Right lobe of liver (tissue), 6 donors: ENCODE results near the gene KARS1. TPM values are rescaled to one million over a fixed set of nuclear protein-coding genes. Genes with fewer than 3 reads are reported as not detected.

ENCODE experiments used
- ATAC-seq, 4 donors: fragments of 200-7000 bp; cut with Tn5 transposase; one replicate each; pipeline ENCODE4 v1.9.1; 2020; ENCODE audit warnings: mild to moderate bottlenecking in 4 of 4, moderate library complexity in 4 of 4
- DNase-seq, 3 donors: peaks; one replicate each; pipeline ENCODE4 v3.0.0-alpha.2; 2020
- H3K27ac ChIP-seq, 3 donors: fragments of 200-600 bp; one replicate each; pipeline ENCODE4 v1.8.0; 2022
- H3K27me3 ChIP-seq, 2 donors: fragments of 200-600 bp; one replicate each; pipeline ENCODE4 v1.8.0; 2022
- H3K36me3 ChIP-seq, 4 donors: fragments of 200-600 bp; sonication (generic) in 1 of 4; one replicate each; pipeline versions ENCODE4 v1.5.1 to v1.8.0; 2017 to 2022; ENCODE audit warnings: control low read depth in 1 of 4
- H3K4me1 ChIP-seq, 4 donors: fragments of 200-600 bp; sonication (generic) in 1 of 4; one replicate each; pipeline versions ENCODE4 v1.5.1 to v1.8.0; 2017 to 2022; ENCODE audit warnings: control low read depth in 1 of 4
- H3K4me3 ChIP-seq, 3 donors: fragments of 200-600 bp; one replicate each; pipeline ENCODE4 v1.8.0; 2022
- H3K9me3 ChIP-seq, 4 donors: fragments of 200-600 bp; sonication (generic) in 1 of 4; one replicate each; pipeline versions ENCODE4 v1.5.1 to v1.8.0; 2017 to 2022; ENCODE audit warnings: control low read depth in 1 of 4
- POLR2A ChIP-seq: fragments of 450-650 bp; IDR thresholded peaks from one replicate; pipeline ENCODE4 v1.6.1; 2017; ENCODE audit warnings: antibody characterized with exemption, mild to moderate bottlenecking
- WGBS: methylation state at CpG from one replicate; pipeline ENCODE4 v1.1.6; 2018; ENCODE audit warnings: low coverage, low lambda C conversion rate; ENCODE audit not compliant: insufficient coverage; ENCODE audit errors: missing lambda C conversion rate; 5-methylcytosine and 5-hydroxymethylcytosine counted together
- intact Hi-C, 2 donors: fragments of 100-400 bp; cut with DNase I; formaldehyde crosslinking; loops; one replicate each; pipeline versions ENCODE4 v1.11.2 to v1.14.1; 2022
- total RNA-seq, 6 experiments: library from RNA; depleted of rRNA in 2 of 6; stranded (reverse); fragments of >200 nt in 2 of 6; fragmentation: NEBNext Ultra II Directional in 3 of 6; extraction: Animal tissue kit (Norgen Biotek cat#: 25700) in 3 of 6; gene quantifications; one replicate each; pipeline versions ENCODE4 v1.1.0 to v1.2.4, GENCODE V29; 2016 to 2023
- TF ChIP-seq, protein P1 (sequence below), 4 donors: fragments of 200-600 bp in 3 of 4; fragments of 450-650 bp in 1 of 4; IDR thresholded peaks; one replicate each; pipeline versions ENCODE4 v1.5.1 to v1.8.0; 2016 to 2022; ENCODE audit warnings: antibody characterized with exemption in 4 of 4, mild to moderate bottlenecking in 2 of 4
- donor health status: DM: no; HTN: yes; CAD: no.
- donor health status: DM: no; HTN: no; CAD: no.
- donor health status: DM: no; HTN: no; CAD: no.
- donor health status: DM: no; HTN: yes; CAD: no.
- donor health status: DM: no; HTN: yes; CAD: no.

The KARS1 gene
- total RNA-seq, 6 experiments from 2014 or later, result 40.0 to 85.0 (median 53.8) TPM

DNA sequence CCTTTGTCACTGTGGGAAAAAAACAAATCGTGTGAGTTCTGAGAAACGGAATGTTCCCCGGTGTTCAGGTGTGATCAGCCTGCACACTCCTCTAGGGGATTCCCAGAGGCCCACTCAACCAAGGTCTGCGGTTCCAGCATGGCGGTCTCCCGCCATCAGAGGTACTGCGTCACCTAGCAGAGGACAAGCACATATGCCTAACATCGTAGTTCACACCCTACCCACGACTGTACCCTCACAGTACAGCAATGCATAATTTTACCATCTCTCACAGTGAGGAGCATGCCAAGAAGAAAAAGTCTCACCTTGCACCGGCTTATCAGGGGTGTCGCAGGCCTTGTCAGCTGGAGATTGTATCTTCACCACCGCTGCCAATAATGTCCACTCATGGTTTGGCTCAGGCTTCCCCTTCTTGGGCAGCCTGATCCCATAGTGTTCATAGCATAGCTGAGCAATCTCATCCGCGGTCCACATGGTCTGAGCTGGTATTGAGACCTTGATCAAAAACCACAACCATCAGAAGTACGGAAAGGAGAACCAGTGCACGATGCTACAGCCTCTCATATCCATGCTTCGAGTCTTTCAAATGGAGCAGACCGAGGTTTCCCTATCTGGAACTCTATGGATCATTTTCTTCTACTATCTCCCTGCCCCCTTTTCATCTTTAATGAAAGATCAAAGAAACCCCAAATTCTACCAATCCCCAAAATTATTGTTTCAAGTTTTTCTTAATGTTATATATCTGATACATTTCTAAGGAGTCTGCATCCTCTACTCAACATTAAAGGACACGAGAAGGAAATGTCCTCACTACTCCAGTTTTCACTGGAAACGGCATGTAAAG lies 26.9 kb downstream of the KARS1 start:
- Histone ChIP-seq H3K27ac (no peak overlapping the region), H3K4me3 (no peak overlapping the region), H3K4me1 (peaks cover 0 to 11% (median 4%) of the 10 kb centered on the region in 4 donors), H3K36me3 (peaks cover 0 to 26% (median 15%) of the 10 kb centered on the region in 4 donors), H3K9me3 (no peaks in the 10 kb centered on the region), H3K27me3 (no peaks in the 10 kb centered on the region)
- no peak for TF ChIP-seq POLR2A
- TF ChIP-seq, protein P1, sequence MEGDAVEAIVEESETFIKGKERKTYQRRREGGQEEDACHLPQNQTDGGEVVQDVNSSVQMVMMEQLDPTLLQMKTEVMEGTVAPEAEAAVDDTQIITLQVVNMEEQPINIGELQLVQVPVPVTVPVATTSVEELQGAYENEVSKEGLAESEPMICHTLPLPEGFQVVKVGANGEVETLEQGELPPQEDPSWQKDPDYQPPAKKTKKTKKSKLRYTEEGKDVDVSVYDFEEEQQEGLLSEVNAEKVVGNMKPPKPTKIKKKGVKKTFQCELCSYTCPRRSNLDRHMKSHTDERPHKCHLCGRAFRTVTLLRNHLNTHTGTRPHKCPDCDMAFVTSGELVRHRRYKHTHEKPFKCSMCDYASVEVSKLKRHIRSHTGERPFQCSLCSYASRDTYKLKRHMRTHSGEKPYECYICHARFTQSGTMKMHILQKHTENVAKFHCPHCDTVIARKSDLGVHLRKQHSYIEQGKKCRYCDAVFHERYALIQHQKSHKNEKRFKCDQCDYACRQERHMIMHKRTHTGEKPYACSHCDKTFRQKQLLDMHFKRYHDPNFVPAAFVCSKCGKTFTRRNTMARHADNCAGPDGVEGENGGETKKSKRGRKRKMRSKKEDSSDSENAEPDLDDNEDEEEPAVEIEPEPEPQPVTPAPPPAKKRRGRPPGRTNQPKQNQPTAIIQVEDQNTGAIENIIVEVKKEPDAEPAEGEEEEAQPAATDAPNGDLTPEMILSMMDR (IDR thresholded peaks at IDR 0.05), result no peak
- ATAC-seq (no peak), DNase-seq (no peak)
- intact Hi-C loops, result no loop called here
- 72% methylated on average over 9 of the region's 20 CpGs for WGBS

DNA sequence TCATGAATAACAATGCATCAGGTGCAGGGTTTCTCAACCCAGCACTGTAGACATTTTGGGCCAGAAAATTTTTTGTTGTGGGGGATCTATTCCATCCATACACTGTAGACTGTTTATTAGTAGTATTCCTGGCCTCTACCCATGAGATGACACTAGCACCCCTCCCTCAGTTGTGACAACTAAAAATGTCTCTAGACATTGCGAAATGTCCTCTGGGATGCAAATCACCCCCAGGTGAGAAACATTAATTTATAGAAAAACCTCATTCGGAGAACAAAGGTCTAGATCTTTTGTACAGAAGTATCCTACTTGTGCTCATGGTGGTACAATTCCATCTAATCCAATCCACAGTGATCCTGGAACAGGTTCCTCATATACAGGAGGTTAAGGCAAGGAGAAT lies 28.7 kb downstream of the KARS1 start:
- no peak for DNase-seq
- no peak for ATAC-seq
- Histone ChIP-seq H3K36me3 (peaks cover 0 to 27% (median 15%) of the 10 kb centered on the region in 4 donors), H3K4me1 (peaks cover 0 to 11% (median 4%) of the 10 kb centered on the region in 4 donors), H3K27me3 (no peaks in the 10 kb centered on the region), H3K9me3 (no peaks in the 10 kb centered on the region), H3K27ac (no peak overlapping the region), H3K4me3 (no peak overlapping the region)
- no peak for TF ChIP-seq POLR2A
- TF ChIP-seq, protein P1 (IDR thresholded peaks at IDR 0.05), result no peak
- 94% methylated on average over 2 of the region's 2 CpGs for WGBS
- intact Hi-C loops, result no loop called here

DNA sequence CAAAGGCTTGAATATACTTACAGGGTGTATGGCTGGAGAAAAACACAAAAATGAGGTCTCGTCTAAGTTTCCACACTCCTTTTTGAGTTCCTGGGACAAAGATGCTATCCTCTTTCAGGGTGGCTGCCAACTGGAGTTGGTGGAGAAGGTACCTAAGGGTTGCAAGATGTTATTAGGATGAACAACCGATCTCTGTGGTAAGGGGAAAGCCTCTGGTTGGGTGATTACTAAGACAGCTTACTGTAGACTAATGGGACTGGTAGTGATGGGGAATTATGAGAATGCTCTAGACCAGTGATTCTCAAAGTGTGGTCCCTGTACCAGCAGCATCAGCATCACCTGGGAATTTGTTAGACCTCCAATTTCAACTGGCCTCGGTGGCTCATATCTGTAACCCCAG lies 30.3 kb downstream of the KARS1 start:
- intact Hi-C loops, result no loop called here
- Histone ChIP-seq H3K4me3 (no peak overlapping the region), H3K27me3 (no peaks in the 10 kb centered on the region), H3K4me1 (peaks cover 0 to 7% (median 2%) of the 10 kb centered on the region in 4 donors), H3K27ac (no peak overlapping the region), H3K36me3 (peaks cover 0 to 33% (median 18%) of the 10 kb centered on the region in 4 donors), H3K9me3 (no peaks in the 10 kb centered on the region)
- ATAC-seq, result no peak
- DNase-seq, result no peak
- 90% methylated on average over 2 of the region's 3 CpGs for WGBS
- TF ChIP-seq POLR2A, result no peak
- TF ChIP-seq, protein P1 (IDR thresholded peaks at IDR 0.05), result no peak

DNA sequence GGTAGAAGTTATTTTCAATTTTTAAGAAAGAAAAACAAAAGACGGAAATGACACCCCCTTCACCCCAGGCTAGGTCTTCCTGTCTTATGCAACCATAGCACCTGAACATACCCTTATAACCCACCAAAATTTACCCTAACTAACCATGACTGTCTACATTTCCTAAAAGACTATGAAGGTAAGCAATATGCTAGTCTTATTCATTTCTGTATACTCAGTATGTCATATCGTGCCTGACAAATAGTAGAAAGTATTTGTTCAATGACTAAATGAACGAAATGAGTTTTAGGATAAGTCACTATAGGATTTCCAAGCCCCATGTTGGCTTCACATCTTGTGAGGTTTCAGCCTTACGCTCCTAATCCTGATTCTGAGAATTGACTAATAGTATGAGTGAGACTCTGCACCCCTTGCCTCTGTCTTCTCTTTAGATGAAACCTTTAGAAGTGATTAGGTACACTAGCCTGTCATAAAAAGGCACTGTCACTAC lies 30.9 kb downstream of the KARS1 start:
- H3K36me3 ChIP-seq, result peaks cover 0 to 39% (median 20%) of the 10 kb centered on the region in 4 donors
- H3K9me3 ChIP-seq, result no peaks in the 10 kb centered on the region
- intact Hi-C loops, result no loop called here
- no peak overlapping the region for H3K27ac ChIP-seq
- ATAC-seq (no peak), DNase-seq (no peak)
- no peak for TF ChIP-seq POLR2A
- TF ChIP-seq, protein P1 (IDR thresholded peaks at IDR 0.05), result no peak
- H3K4me3 ChIP-seq, result no peak overlapping the region
- H3K4me1 ChIP-seq, result peaks cover 0 to 1% (median 0%) of the 10 kb centered on the region in 4 donors
- WGBS, result 65% methylated on average over 4 of the region's 4 CpGs
- H3K27me3 ChIP-seq, result no peaks in the 10 kb centered on the region
